ENCODE results near the gene TMEM43. TPM values are rescaled to one million over a fixed set of nuclear protein-coding genes. Genes with fewer than 3 reads are reported as not detected.

The TMEM43 gene
- polyA plus RNA-seq, 3 donors = 55.4 to 69.7 (median 66.7) TPM

DNA sequence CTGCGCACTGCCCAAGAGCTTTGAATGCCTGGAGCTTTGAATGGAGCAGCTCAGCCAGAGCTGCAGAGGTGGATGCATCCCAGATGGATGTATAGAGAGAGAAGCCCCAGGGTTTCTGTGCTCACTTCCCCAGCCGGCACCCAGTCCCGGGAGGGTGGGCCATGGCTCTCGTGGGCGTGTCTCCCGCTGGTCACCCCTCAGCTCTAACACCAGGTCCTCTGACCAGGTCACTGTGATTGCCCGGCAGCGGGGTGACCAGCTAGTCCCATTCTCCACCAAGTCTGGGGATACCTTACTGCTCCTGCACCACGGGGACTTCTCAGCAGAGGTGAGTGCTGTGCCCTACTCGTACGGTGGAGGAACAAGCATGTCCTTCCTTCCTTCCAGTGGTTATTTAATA is 10.7 kb downstream of the TMEM43 start:
- peaks cover 0 to 3% (median 3%) of the 10 kb centered on the region in 3 donors for H3K27me3 Mint-ChIP-seq (ENCODE audit: low read depth in 3 of 3)
- Histone ChIP-seq H3K4me3 (replicated peaks in 1 of 3; ENCODE audit: low read depth in 2 of 3, low read length in 3 of 3) (no peak overlapping the region), H3K79me2 (ENCODE audit: insufficient read depth, low read length) (no peaks in the 10 kb centered on the region), H3K9me3 (replicated peaks in 1 of 2; ENCODE audit: control insufficient read depth in 1 of 2, insufficient read depth in 1 of 2, low read length in 2 of 2) (no peaks in the 10 kb centered on the region), H4K20me1 (ENCODE audit: insufficient read depth, low read length) (no peaks in the 10 kb centered on the region), H3K36me3 (replicated peaks in 1 of 2; ENCODE audit: control insufficient read depth in 1 of 2, insufficient read depth in 2 of 2, low read length in 2 of 2) (peaks cover 89 to 100% of the 10 kb centered on the region in 2 donors), H3K9ac (ENCODE audit: insufficient read depth, low read length, poor library complexity, severe bottlenecking) (no peak overlapping the region), H3K4me2 (replicated peaks; ENCODE audit: extremely low read depth, low read length, poor library complexity, severe bottlenecking) (no peak overlapping the region), H3K4me1 (ENCODE audit: control insufficient read depth in 1 of 2, insufficient read depth in 2 of 2, low read length in 2 of 2) (no peaks in the 10 kb centered on the region), H3K27ac (ENCODE audit: low read depth in 1 of 2, low read length in 2 of 2) (no peak overlapping the region), H2AFZ (ENCODE audit: insufficient read depth, low read depth, low read length, poor library complexity, severe bottlenecking) (no peak overlapping the region), H3K27me3 (ENCODE audit: control insufficient read depth in 2 of 2, insufficient read depth in 2 of 2, low read length in 2 of 2) (no peaks in the 10 kb centered on the region)
- TF ChIP-seq, protein P1, sequence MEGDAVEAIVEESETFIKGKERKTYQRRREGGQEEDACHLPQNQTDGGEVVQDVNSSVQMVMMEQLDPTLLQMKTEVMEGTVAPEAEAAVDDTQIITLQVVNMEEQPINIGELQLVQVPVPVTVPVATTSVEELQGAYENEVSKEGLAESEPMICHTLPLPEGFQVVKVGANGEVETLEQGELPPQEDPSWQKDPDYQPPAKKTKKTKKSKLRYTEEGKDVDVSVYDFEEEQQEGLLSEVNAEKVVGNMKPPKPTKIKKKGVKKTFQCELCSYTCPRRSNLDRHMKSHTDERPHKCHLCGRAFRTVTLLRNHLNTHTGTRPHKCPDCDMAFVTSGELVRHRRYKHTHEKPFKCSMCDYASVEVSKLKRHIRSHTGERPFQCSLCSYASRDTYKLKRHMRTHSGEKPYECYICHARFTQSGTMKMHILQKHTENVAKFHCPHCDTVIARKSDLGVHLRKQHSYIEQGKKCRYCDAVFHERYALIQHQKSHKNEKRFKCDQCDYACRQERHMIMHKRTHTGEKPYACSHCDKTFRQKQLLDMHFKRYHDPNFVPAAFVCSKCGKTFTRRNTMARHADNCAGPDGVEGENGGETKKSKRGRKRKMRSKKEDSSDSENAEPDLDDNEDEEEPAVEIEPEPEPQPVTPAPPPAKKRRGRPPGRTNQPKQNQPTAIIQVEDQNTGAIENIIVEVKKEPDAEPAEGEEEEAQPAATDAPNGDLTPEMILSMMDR (IDR thresholded peaks at IDR 0.05) = no peak
- WGBS (ENCODE audit: insufficient coverage) = 93% methylated on average over 8 of the region's 11 CpGs
- DNase-seq = no peak
- peaks cover 88 to 89% of the 10 kb centered on the region in 2 donors for H3K36me3 Mint-ChIP-seq
- H3K4me3 Mint-ChIP-seq = no peak overlapping the region
- intact Hi-C loops (cut with micrococcal nuclease) = no loop called here
- no peaks in the 10 kb centered on the region for H3K4me1 Mint-ChIP-seq
- peak overlapping the region in 2 of 7 donors; percentile 14 to 68 for H3K27ac Mint-ChIP-seq
- H3K9me3 Mint-ChIP-seq = no peaks in the 10 kb centered on the region

DNA sequence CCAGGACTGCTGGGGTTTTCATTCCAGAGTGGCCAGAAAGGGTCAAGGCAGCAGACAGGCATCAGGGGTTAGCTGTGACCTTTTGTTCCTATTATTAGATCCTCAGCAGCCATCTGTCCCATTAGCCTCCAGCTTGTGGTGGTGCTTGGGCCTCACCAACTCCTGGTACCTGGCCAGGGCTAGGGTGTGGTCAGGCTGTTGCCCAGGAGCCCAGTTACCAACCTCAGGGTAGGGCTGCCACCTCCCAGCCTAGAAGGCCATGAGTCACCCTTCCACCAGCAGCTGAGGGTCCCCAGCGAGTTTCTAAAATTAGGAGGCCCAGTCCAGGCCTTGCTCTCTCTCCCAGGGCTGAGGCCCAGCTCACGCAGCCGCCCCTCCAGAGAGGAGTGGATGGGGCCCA is 12.2 kb downstream of the TMEM43 start:
- Mint-ChIP-seq H3K27me3 (ENCODE audit: low read depth in 3 of 3) (peaks cover 0 to 3% (median 3%) of the 10 kb centered on the region in 3 donors), H3K4me1 (peaks cover 3% of the 10 kb centered on the region), H3K36me3 (peaks cover 86 to 87% of the 10 kb centered on the region in 2 donors), H3K27ac (peak overlapping the region in 2 of 7 donors; percentile 4 to 26), H3K9me3 (no peaks in the 10 kb centered on the region), H3K4me3 (no peak overlapping the region)
- Histone ChIP-seq H3K4me2 (replicated peaks; ENCODE audit: extremely low read depth, low read length, poor library complexity, severe bottlenecking) (no peak overlapping the region), H3K4me1 (ENCODE audit: control insufficient read depth in 1 of 2, insufficient read depth in 2 of 2, low read length in 2 of 2) (no peaks in the 10 kb centered on the region), H2AFZ (ENCODE audit: insufficient read depth, low read depth, low read length, poor library complexity, severe bottlenecking) (no peak overlapping the region), H3K9me3 (replicated peaks in 1 of 2; ENCODE audit: control insufficient read depth in 1 of 2, insufficient read depth in 1 of 2, low read length in 2 of 2) (no peaks in the 10 kb centered on the region), H3K9ac (ENCODE audit: insufficient read depth, low read length, poor library complexity, severe bottlenecking) (no peak overlapping the region), H3K4me3 (replicated peaks in 1 of 3; ENCODE audit: low read depth in 2 of 3, low read length in 3 of 3) (no peak overlapping the region), H3K79me2 (ENCODE audit: insufficient read depth, low read length) (no peaks in the 10 kb centered on the region), H3K27ac (ENCODE audit: low read depth in 1 of 2, low read length in 2 of 2) (no peak overlapping the region), H4K20me1 (ENCODE audit: insufficient read depth, low read length) (no peaks in the 10 kb centered on the region), H3K27me3 (ENCODE audit: control insufficient read depth in 2 of 2, insufficient read depth in 2 of 2, low read length in 2 of 2) (no peaks in the 10 kb centered on the region), H3K36me3 (replicated peaks in 1 of 2; ENCODE audit: control insufficient read depth in 1 of 2, insufficient read depth in 2 of 2, low read length in 2 of 2) (peaks cover 88 to 100% of the 10 kb centered on the region in 2 donors)
- intact Hi-C loops (cut with micrococcal nuclease) = no loop called here
- DNase-seq = no peak
- TF ChIP-seq, protein P1 (IDR thresholded peaks at IDR 0.05) = no peak
- 95% methylated on average over 3 of the region's 3 CpGs for WGBS (ENCODE audit: insufficient coverage)

Data from CD14-positive monocyte (primary cell).